HUES48 (cell line): ENCODE results near the gene TMEM201.

Experiments
- H3K27ac ChIP-seq: one replicate; pipeline ENCODE4 v1.7.0; 2013; ENCODE audit warnings: low read depth, low read length, inconsistent platforms
- H3K27me3 ChIP-seq: 2 replicates; pipeline ENCODE4 v1.6.1; 2013; ENCODE audit warnings: mild to moderate bottlenecking, low read length; ENCODE audit not compliant: control insufficient read depth, insufficient read depth
- H3K36me3 ChIP-seq: 2 replicates; pipeline ENCODE4 v1.6.1; 2013; ENCODE audit warnings: low read length; ENCODE audit not compliant: control insufficient read depth, insufficient read depth
- H3K4me1 ChIP-seq: 2 replicates; pipeline ENCODE4 v1.6.1; 2013; ENCODE audit warnings: mild to moderate bottlenecking, low read length; ENCODE audit not compliant: control insufficient read depth, insufficient read depth
- H3K4me3 ChIP-seq: 2 replicates; pipeline ENCODE4 v1.5.1; 2013; ENCODE audit warnings: mild to moderate bottlenecking, low read depth, low read length
- H3K9ac ChIP-seq: 2 replicates; pipeline ENCODE4 v1.6.1; 2013; ENCODE audit warnings: mild to moderate bottlenecking, low read depth, low read length, moderate library complexity
- H3K9me3 ChIP-seq: 2 replicates; pipeline ENCODE4 v1.6.1; 2013; ENCODE audit warnings: low read length; ENCODE audit not compliant: control insufficient read depth, insufficient read depth

Gene TMEM201

DNA sequence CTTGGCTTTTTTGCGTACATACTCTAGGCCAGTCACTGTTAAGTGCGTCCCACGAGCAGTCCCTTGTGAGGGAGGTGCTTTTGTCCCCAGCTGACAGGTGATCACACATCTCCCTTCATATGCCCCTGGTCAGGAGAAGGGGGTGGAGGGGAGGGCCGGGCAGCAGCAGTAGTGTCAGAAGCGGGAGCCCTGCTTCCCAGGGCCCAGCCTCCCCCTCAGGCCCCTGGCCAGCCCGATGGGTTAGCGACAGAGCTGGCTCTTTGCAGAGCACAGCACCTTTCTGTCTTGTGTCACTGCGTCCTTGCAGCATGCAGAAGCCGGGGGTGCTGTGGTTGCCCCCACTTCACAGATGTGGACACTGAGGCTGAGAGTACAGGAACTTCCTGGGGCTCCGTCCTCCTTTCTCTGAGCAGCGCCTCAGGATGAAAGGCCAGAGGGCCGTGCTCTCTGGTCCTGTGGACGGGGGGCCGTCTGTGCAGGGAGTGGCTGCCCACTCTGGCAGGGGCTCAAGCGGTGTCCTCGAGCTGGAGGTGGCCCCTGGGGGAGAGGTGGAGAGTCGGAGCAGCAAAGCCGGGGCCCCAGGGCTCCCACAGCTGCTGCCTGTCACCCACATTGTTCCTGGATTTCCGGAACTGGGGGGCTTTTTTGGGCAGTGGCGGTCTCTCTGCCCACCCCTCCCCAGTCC, 5.9 kb downstream of the TMEM201 start:
- no peak overlapping the region for H3K4me3 ChIP-seq
- H3K27me3 ChIP-seq, result no peaks in the 10 kb centered on the region
- no peaks in the 10 kb centered on the region for H3K9me3 ChIP-seq
- peaks cover 20% of the 10 kb centered on the region for H3K4me1 ChIP-seq
- no peak overlapping the region for H3K9ac ChIP-seq
- no peak overlapping the region for H3K27ac ChIP-seq
- peaks cover 25% of the 10 kb centered on the region for H3K36me3 ChIP-seq

- Histone ChIP-seq H3K9ac (no peak overlapping the region), H3K36me3 (peaks cover 33% of the 10 kb centered on the region), H3K9me3 (no peaks in the 10 kb centered on the region), H3K4me3 (no peak overlapping the region), H3K4me1 (peaks cover 13% of the 10 kb centered on the region), H3K27me3 (no peaks in the 10 kb centered on the region), H3K27ac (no peak overlapping the region)
Observed at GRCh38 chr1:9595156-9595967, 6.7 kb downstream of the TMEM201 start.

DNA sequence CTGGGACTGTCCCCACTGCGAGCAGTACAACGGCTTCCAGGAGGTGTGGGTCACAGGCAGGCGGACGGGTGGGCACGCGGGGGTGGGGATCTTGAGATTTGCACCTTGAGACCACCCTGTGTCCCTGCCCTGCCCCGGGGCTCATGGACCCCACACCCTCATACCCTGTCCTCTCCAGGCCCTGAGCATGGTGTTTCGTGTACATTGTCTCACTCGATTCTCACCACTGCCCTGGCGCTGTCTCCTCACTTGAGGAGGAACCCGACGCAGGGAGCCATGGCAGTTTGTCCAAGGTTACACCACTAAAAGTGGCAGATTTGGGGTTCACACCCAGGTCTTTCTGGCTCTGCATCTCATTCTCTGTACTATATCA, 7.2 kb downstream of the TMEM201 start:
- H3K27me3 ChIP-seq, result no peaks in the 10 kb centered on the region
- no peak overlapping the region for H3K9ac ChIP-seq
- no peaks in the 10 kb centered on the region for H3K9me3 ChIP-seq
- H3K36me3 ChIP-seq, result peaks cover 38% of the 10 kb centered on the region
- no peak overlapping the region for H3K27ac ChIP-seq
- H3K4me3 ChIP-seq, result no peak overlapping the region
- peaks cover 11% of the 10 kb centered on the region for H3K4me1 ChIP-seq

GRCh38 chr1:9596415-9597123, 7.9 kb downstream of the TMEM201 start:
- Histone ChIP-seq H3K27me3 (no peaks in the 10 kb centered on the region), H3K4me3 (no peak overlapping the region), H3K4me1 (peaks cover 11% of the 10 kb centered on the region), H3K27ac (no peak overlapping the region), H3K36me3 (peaks cover 44% of the 10 kb centered on the region), H3K9ac (no peak overlapping the region), H3K9me3 (no peaks in the 10 kb centered on the region)

GRCh38 chr1:9597361-9598315, 8.9 kb downstream of the TMEM201 start:
- Histone ChIP-seq H3K4me1 (peaks cover 11% of the 10 kb centered on the region), H3K9me3 (no peaks in the 10 kb centered on the region), H3K27me3 (no peaks in the 10 kb centered on the region), H3K36me3 (peaks cover 55% of the 10 kb centered on the region), H3K27ac (no peak overlapping the region), H3K4me3 (no peak overlapping the region), H3K9ac (no peak overlapping the region)

DNA sequence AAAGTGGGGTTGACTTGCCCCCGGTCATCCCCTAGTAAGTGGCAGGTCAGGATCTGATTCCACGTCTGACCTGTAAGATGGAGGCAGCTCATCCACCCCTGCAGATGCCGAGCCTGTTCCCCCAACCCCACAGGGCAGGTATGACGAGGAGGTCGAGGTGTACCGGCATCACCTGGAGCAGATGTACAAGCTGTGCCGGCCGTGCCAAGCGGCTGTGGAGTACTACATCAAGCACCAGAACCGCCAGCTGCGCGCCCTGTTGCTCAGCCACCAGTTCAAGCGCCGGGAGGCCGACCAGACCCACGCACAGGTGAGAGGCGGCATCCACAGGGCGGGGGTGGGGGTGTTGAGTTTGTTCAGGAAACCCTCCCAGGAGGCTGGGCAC, 9.6 kb downstream of the TMEM201 start:
- Histone ChIP-seq H3K4me1 (peaks cover 5% of the 10 kb centered on the region; the same call in 1 of the 2 replicates), H3K9me3 (no peaks in the 10 kb centered on the region), H3K27ac (no peak overlapping the region), H3K27me3 (no peaks in the 10 kb centered on the region), H3K36me3 (peaks cover 62% of the 10 kb centered on the region), H3K4me3 (no peak overlapping the region), H3K9ac (no peak overlapping the region)

GRCh38 chr1:9599741-9600140, 11.0 kb downstream of the TMEM201 start:
- H3K36me3 ChIP-seq, result peaks cover 74% of the 10 kb centered on the region

GRCh38 chr1:9600861-9601834, 12.4 kb downstream of the TMEM201 start:
- Histone ChIP-seq H3K9me3 (no peaks in the 10 kb centered on the region), H3K36me3 (peaks cover 80% of the 10 kb centered on the region), H3K27ac (no peak overlapping the region), H3K4me3 (no peak overlapping the region), H3K27me3 (no peaks in the 10 kb centered on the region), H3K4me1 (no peaks in the 10 kb centered on the region), H3K9ac (no peak overlapping the region)

More at GRCh38 chr1:9599741-9600140, 11.0 kb downstream of the TMEM201 start:
- H3K9me3 ChIP-seq, result no peaks in the 10 kb centered on the region
- no peak overlapping the region for H3K27ac ChIP-seq
- no peaks in the 10 kb centered on the region for H3K4me1 ChIP-seq
- H3K4me3 ChIP-seq, result no peak overlapping the region
- H3K27me3 ChIP-seq, result no peaks in the 10 kb centered on the region
- H3K9ac ChIP-seq, result no peak overlapping the region

- Histone ChIP-seq H3K27ac (no peak overlapping the region), H3K27me3 (no peaks in the 10 kb centered on the region), H3K4me3 (no peak overlapping the region), H3K4me1 (no peaks in the 10 kb centered on the region), H3K36me3 (peaks cover 73% of the 10 kb centered on the region), H3K9ac (no peak overlapping the region), H3K9me3 (no peaks in the 10 kb centered on the region)
Observed at GRCh38 chr1:9601942-9602793, 13.5 kb downstream of the TMEM201 start.
